ENCODE data around the gene PRKCQ. TPM values are rescaled to one million over a fixed set of nuclear protein-coding genes. Genes with fewer than 3 reads are reported as not detected.

Gene PRKCQ
- total RNA-seq, 1 experiment from 2014 or later: 12.1 TPM

DNA sequence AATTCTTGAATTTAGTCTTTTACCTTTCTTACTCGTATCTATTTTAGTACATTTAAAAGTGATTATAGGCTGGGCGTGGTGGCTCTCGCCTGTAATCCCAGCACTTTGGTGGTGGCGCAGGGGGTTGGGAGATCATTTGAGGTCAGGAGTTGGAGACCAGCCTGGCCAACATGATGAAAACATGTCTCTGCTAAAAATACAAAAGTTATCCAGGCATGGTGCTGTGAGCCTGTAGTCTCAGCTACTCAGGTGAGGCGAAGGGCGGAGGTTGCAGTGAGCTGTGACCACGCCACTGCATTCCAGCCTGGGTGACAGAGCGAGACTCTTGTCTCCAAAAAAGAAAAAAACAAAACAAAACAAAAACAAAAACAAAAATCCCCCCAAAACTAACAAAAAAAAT is 12.2 kb downstream of the PRKCQ start:
- Histone ChIP-seq H3K14ac (ENCODE audit: insufficient read depth, low read length) (no peak overlapping the region), H2BK12ac (ENCODE audit: insufficient read length, low read depth, low read length) (no peak overlapping the region), H3K23ac (ENCODE audit: insufficient read length, low read depth, low read length) (no peak overlapping the region), H3K4ac (ENCODE audit: low read depth, low read length) (no peak overlapping the region), H3K4me1 (ENCODE audit: insufficient read depth, low read length) (peaks cover 3% of the 10 kb centered on the region; the same call in 1 of the 2 replicates), H3K79me1 (ENCODE audit: insufficient read depth, low read depth, low read length, poor library complexity, severe bottlenecking) (peaks cover 5% of the 10 kb centered on the region), H2BK20ac (ENCODE audit: low read depth, low read length, poor library complexity, severe bottlenecking) (no peak overlapping the region), H4K20me1 (ENCODE audit: control insufficient read depth, insufficient read depth, insufficient read length) (no peaks in the 10 kb centered on the region), H2AFZ (ENCODE audit: low read length) (no peak overlapping the region), H4K91ac (ENCODE audit: insufficient read length, low read depth, low read length) (no peak overlapping the region), H3K4me2 (ENCODE audit: insufficient read depth, insufficient read length, low read length) (no peak overlapping the region), H3K27me3 (ENCODE audit: insufficient read depth, low read length) (no peaks in the 10 kb centered on the region; the same call in 1 of the 2 replicates), H2BK15ac (ENCODE audit: low read depth, low read length) (no peak overlapping the region), H3K18ac (ENCODE audit: insufficient read length, low read depth, low read length) (no peak overlapping the region), H2AK5ac (ENCODE audit: insufficient read length, low read length) (no peak overlapping the region), H2BK5ac (ENCODE audit: insufficient read length, low read length) (no peak overlapping the region), H3K23me2 (ENCODE audit: insufficient read length, low read depth, low read length, poor library complexity, severe bottlenecking) (no peaks in the 10 kb centered on the region), H4K5ac (ENCODE audit: insufficient read length, low read depth, low read length) (no peak overlapping the region), H3K9me3 (ENCODE audit: control insufficient read depth, low read depth, low read length) (no peaks in the 10 kb centered on the region), H3K56ac (ENCODE audit: insufficient read length, low read depth, low read length) (no peak overlapping the region), H4K8ac (replicated peaks; ENCODE audit: insufficient read length, low read depth, low read length) (no peak overlapping the region), H3T11ph (ENCODE audit: low read length) (no peak overlapping the region), H3K79me2 (ENCODE audit: insufficient read depth, low read length) (peaks cover 7% of the 10 kb centered on the region; the same call in 1 of the 2 replicates), H3K27ac (ENCODE audit: insufficient read length, low read depth, low read length) (no peak overlapping the region), H2BK120ac (ENCODE audit: low read depth, low read length, poor library complexity, severe bottlenecking) (no peak overlapping the region), H3K9ac (ENCODE audit: extremely low read depth, insufficient read length, low read length) (no peak overlapping the region)
- WGBS (ENCODE audit: extremely low coverage, insufficient read length, low lambda C conversion rate): no CpG with 5 or more reads among the region's 8 CpGs
- TF ChIP-seq, protein P1, sequence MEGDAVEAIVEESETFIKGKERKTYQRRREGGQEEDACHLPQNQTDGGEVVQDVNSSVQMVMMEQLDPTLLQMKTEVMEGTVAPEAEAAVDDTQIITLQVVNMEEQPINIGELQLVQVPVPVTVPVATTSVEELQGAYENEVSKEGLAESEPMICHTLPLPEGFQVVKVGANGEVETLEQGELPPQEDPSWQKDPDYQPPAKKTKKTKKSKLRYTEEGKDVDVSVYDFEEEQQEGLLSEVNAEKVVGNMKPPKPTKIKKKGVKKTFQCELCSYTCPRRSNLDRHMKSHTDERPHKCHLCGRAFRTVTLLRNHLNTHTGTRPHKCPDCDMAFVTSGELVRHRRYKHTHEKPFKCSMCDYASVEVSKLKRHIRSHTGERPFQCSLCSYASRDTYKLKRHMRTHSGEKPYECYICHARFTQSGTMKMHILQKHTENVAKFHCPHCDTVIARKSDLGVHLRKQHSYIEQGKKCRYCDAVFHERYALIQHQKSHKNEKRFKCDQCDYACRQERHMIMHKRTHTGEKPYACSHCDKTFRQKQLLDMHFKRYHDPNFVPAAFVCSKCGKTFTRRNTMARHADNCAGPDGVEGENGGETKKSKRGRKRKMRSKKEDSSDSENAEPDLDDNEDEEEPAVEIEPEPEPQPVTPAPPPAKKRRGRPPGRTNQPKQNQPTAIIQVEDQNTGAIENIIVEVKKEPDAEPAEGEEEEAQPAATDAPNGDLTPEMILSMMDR (conservative IDR thresholded peaks at IDR 0.05): no peak
- no peak overlapping the region for H3K27ac Mint-ChIP-seq
- no peaks in the 10 kb centered on the region for H3K27me3 Mint-ChIP-seq (ENCODE audit: low read depth)
- peaks cover 26 to 33% of the 10 kb centered on the region in 2 experiments for H3K4me1 Mint-ChIP-seq
- no peaks in the 10 kb centered on the region for H3K9me3 Mint-ChIP-seq
- no peak overlapping the region for H3K4me3 Mint-ChIP-seq
- H3K36me3 Mint-ChIP-seq (ENCODE audit: insufficient read depth in 1 of 3, low read depth in 3 of 3): no peaks in the 10 kb centered on the region; a peak in 1 of 7 replicates
- DNase-seq: no peak
